HG02885 (cell line): ENCODE results near the gene SYTL3.

Source experiments
- ATAC-seq: cut with Tn5 transposase; IDR thresholded peaks from one replicate; pipeline ENCODE4 v1.9.1; 2021; ENCODE audit warnings: mild to moderate bottlenecking; ENCODE audit not compliant: unreplicated experiment, poor library complexity

The SYTL3 gene

DNA sequence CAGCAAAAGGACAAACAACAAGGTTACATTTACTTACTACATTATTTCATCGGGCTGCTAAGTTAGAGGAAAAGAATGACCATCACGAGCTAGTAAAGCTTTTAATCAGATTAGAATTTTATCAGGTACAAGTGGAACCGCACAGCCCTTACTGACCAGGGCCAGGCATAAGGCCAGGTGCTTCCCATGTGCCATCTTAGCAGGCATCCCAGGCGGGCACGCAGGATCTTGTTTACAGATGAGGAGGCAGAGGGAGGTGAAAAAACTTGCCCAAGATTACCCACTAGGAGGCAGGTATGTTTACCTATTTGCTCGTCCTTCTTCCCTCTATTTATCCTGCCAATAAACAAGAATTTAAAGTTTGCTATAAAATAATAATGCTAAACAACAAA is 158.6 kb downstream of the SYTL3 start:
- no peak for ATAC-seq

- peak; percentile 82 for ATAC-seq
These were observed 159.3 kb downstream of the SYTL3 start for GRCh38 chr6:158808941-158809678.

DNA sequence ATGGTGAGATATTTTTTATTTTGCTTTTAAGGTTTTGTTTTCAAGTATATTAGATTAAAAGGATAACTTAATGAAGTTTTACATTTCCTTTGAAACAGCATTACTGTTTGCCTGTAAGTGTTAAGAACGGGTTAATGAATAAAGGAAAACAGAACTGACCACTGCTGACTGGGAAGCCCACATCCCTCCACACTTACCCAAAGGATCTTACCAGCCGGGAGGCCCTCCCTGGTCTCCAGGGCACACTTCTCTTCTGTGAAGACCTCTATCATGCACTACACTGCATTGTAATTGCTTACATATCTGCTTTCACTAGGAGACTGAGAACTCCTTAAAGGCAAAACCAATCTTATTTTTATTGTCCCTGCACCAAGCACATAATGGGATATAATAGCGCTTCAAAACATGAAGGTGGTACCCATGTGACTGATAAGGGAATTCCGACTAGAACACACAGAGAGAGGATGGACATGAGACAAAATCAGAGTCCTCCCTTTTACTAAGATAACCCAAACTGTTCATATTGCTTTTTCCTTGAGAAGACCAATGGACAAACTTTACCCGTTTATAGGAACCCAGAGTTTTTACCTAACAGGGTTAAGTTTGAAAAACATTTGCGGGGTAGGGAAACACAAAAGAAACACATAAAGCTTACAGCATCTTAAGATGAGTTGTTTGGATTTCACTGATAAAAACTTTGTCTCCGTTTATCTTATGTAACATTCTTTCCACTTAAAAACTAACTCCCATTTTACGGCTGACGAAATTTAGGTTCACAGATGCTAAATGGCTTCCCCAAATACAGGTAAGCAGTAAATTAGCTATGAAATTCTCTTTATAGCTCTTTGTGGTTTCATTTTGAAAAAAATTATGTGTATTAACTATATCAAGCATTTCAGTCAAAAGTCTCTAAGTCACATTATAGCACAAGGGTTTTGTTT is 160.6 kb downstream of the SYTL3 start:
- no peak for ATAC-seq

- no peak for ATAC-seq
These were observed 162.8 kb downstream of the SYTL3 start for GRCh38 chr6:158812611-158813010.

DNA sequence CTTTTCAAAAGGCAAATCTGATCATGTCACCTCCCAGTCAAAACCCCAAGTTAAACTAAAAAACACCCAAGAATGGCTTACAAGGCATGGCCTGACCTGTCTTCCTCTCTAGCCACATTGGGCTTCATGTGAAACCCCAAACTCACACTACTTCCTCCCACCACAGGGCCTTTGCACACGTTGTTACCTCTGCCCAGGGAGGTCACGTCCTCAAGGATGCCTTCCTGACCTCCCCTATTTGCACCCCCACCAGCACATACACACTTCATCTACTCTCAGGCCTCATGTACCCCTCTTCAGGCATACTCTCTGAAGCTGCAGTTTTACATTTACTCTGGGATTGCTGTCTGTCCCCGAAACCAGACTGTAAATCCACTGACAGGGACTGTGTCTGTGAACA is 163.2 kb downstream of the SYTL3 start:
- no peak for ATAC-seq
